Neural progenitor cell (in vitro differentiated cells): ENCODE measurements around the gene ACTR3.

Experiments
- EZH2 ChIP-seq: fragments of 200-600 bp; sonication (generic); IDR thresholded peaks from 2 replicates; pipeline ENCODE4 v1.6.1; 2017; ENCODE audit warnings: antibody characterized with exemption, mild to moderate bottlenecking, moderate library complexity
- TF ChIP-seq, protein P1 (sequence below): fragments of 200-600 bp; sonication (generic); IDR thresholded peaks from 2 replicates; pipeline ENCODE4 v1.5.1; 2017; ENCODE audit warnings: antibody characterized with exemption, mild to moderate bottlenecking

DNA sequence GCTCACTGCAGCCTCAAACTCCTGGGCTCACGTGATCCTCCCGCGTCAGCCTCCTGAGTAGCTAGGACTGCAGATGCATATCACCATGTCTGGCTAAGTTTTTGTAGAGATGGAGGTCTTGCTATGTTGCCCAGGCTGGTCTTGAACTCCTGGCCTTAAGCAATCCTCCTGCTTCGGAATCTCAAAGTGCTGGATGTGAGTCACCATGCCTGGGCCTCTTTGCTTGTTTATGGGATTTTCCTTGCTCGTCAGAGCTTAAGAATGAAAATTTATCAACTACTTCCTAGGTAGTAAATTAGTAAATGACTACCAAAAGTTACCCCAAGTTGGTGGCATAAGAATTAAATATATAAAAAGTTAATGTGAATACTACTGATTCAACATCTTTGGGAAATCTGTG, 51.0 kb downstream of the ACTR3 start:
- TF ChIP-seq, protein P1, sequence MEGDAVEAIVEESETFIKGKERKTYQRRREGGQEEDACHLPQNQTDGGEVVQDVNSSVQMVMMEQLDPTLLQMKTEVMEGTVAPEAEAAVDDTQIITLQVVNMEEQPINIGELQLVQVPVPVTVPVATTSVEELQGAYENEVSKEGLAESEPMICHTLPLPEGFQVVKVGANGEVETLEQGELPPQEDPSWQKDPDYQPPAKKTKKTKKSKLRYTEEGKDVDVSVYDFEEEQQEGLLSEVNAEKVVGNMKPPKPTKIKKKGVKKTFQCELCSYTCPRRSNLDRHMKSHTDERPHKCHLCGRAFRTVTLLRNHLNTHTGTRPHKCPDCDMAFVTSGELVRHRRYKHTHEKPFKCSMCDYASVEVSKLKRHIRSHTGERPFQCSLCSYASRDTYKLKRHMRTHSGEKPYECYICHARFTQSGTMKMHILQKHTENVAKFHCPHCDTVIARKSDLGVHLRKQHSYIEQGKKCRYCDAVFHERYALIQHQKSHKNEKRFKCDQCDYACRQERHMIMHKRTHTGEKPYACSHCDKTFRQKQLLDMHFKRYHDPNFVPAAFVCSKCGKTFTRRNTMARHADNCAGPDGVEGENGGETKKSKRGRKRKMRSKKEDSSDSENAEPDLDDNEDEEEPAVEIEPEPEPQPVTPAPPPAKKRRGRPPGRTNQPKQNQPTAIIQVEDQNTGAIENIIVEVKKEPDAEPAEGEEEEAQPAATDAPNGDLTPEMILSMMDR, result no peak
- no peak for TF ChIP-seq EZH2
